ENCODE data around the gene FAM187B.

- no peak for TF ChIP-seq CTCF (conservative IDR thresholded peaks at IDR 0.05)
- no peak for TF ChIP-seq ZFX (IDR thresholded peaks at IDR 0.05)
These were observed 2.6 kb downstream of the FAM187B start for GRCh38 chr19:35225951-35226350.
